ENCODE measurements around the gene CBLIF. TPM values are rescaled to one million over a fixed set of nuclear protein-coding genes. Genes with fewer than 3 reads are reported as not detected.

The CBLIF gene
- total RNA-seq, 1 experiment from 2014 or later, result not detected

- no peaks in the 10 kb centered on the region for H3K27me3 ChIP-seq (replicated peaks; ENCODE audit: control insufficient read depth, insufficient read depth, low read length)
- POLR2A ChIA-PET, result no interaction called here
- no TSS peak for BruUV-seq (replicated peaks)
- Mint-ChIP-seq H3K4me3 (ENCODE audit: unreplicated experiment) (no peak within 1 kb of the TSS), H3K9me3 (ENCODE audit: unreplicated experiment) (peaks cover 27% of the 10 kb centered on the region), H3K27ac (ENCODE audit: unreplicated experiment) (no peak within 1 kb of the TSS), H3K27me3 (ENCODE audit: insufficient read depth, unreplicated experiment) (no peaks in the 10 kb centered on the region), H3K36me3 (ENCODE audit: insufficient read depth, unreplicated experiment) (no peaks in the 10 kb centered on the region), H3K4me1 (ENCODE audit: low read depth, unreplicated experiment) (no peaks in the 10 kb centered on the region)
- CTCF ChIA-PET, result no interaction called here
- H3K9me3 ChIP-seq, result no peaks in the 10 kb centered on the region
- no peaks in the 10 kb centered on the region for H3K36me3 ChIP-seq (ENCODE audit: control insufficient read depth, insufficient read depth, low read length)
- intact Hi-C loops (cut with micrococcal nuclease; ENCODE audit: unreplicated experiment), result no loop called here
- peak in 1 of 2 experiments; percentile 19 for DNase-seq
- no peak within 1 kb of the TSS for H3K4me3 ChIP-seq (ENCODE audit: low read depth, low read length)
- TF ChIP-seq CTCF (IDR thresholded peaks at IDR 0.05; ENCODE audit: insufficient read depth in 1 of 2, low read depth in 1 of 2, low read length in 1 of 2, severe bottlenecking in 1 of 2, unreplicated experiment in 1 of 2), result no peak
- H3K4me1 ChIP-seq, result no peaks in the 10 kb centered on the region
These were observed 21.1 kb upstream of the CBLIF start, which contains the start of gene TCN1 for GRCh38 chr11:59866397-59866796. Gene TCN1 (minus strand): TSS chr11:59866487. CDS start chr11:59866470, 17 bp downstream.

- CTCF ChIA-PET, result no interaction called here
- POLR2A ChIA-PET, result no interaction called here
- Mint-ChIP-seq H3K27ac (ENCODE audit: unreplicated experiment) (no peak overlapping the region), H3K4me3 (ENCODE audit: unreplicated experiment) (no peak overlapping the region), H3K27me3 (ENCODE audit: insufficient read depth, unreplicated experiment) (no peaks in the 10 kb centered on the region), H3K9me3 (ENCODE audit: unreplicated experiment) (peaks cover 14% of the 10 kb centered on the region), H3K36me3 (ENCODE audit: insufficient read depth, unreplicated experiment) (no peaks in the 10 kb centered on the region), H3K4me1 (ENCODE audit: low read depth, unreplicated experiment) (no peaks in the 10 kb centered on the region)
- BruUV-seq (replicated peaks), result no TSS peak
- no peak for DNase-seq
- intact Hi-C loops (cut with micrococcal nuclease; ENCODE audit: unreplicated experiment), result no loop called here
- Histone ChIP-seq H3K36me3 (ENCODE audit: control insufficient read depth, insufficient read depth, low read length) (no peaks in the 10 kb centered on the region), H3K4me1 (no peaks in the 10 kb centered on the region), H3K4me3 (ENCODE audit: low read depth, low read length) (no peak overlapping the region), H3K27me3 (replicated peaks; ENCODE audit: control insufficient read depth, insufficient read depth, low read length) (no peaks in the 10 kb centered on the region), H3K9me3 (no peaks in the 10 kb centered on the region)
- TF ChIP-seq CTCF (IDR thresholded peaks at IDR 0.05; ENCODE audit: insufficient read depth in 1 of 2, low read depth in 1 of 2, low read length in 1 of 2, severe bottlenecking in 1 of 2, unreplicated experiment in 1 of 2), result no peak
These were observed 19.7 kb upstream of the CBLIF start for GRCh38 chr11:59865031-59865430.

- Histone ChIP-seq H3K36me3 (ENCODE audit: control insufficient read depth, insufficient read depth, low read length) (no peaks in the 10 kb centered on the region), H3K9me3 (no peaks in the 10 kb centered on the region), H3K27me3 (replicated peaks; ENCODE audit: control insufficient read depth, insufficient read depth, low read length) (no peaks in the 10 kb centered on the region), H3K4me1 (peaks cover 12% of the 10 kb centered on the region), H3K4me3 (ENCODE audit: low read depth, low read length) (no peak overlapping the region)
- ChIA-PET CTCF (no interaction called here), POLR2A (no interaction called here)
- Mint-ChIP-seq H3K36me3 (ENCODE audit: insufficient read depth, unreplicated experiment) (peaks cover 5% of the 10 kb centered on the region), H3K4me3 (ENCODE audit: unreplicated experiment) (no peak overlapping the region), H3K27ac (ENCODE audit: unreplicated experiment) (no peak overlapping the region), H3K27me3 (ENCODE audit: insufficient read depth, unreplicated experiment) (no peaks in the 10 kb centered on the region), H3K9me3 (ENCODE audit: unreplicated experiment) (peaks cover 22% of the 10 kb centered on the region), H3K4me1 (ENCODE audit: low read depth, unreplicated experiment) (peaks cover 14% of the 10 kb centered on the region)
- intact Hi-C loops (cut with micrococcal nuclease; ENCODE audit: unreplicated experiment), result no loop called here
- BruUV-seq (replicated peaks), result no TSS peak
- no peak for DNase-seq
- TF ChIP-seq CTCF (IDR thresholded peaks at IDR 0.05; ENCODE audit: insufficient read depth in 1 of 2, low read depth in 1 of 2, low read length in 1 of 2, severe bottlenecking in 1 of 2, unreplicated experiment in 1 of 2), result no peak
These were observed 17.0 kb upstream of the CBLIF start for GRCh38 chr11:59862252-59862651.

Data from Caco-2 (cell line).